Endothelial cell (in vitro differentiated cells): ENCODE results near the gene MCM3AP. TPM values are rescaled to one million over a fixed set of nuclear protein-coding genes. Genes with fewer than 3 reads are reported as not detected.

Source experiments
- DNase-seq: peaks from one replicate; pipeline ENCODE4 v3.0.0; 2021; ENCODE audit warnings: low spot score
- H3K27ac Mint-ChIP-seq: one replicate; pipeline ENCODE4 v1.8.0; 2021; ENCODE audit warnings: mixed read lengths, inconsistent platforms; ENCODE audit not compliant: unreplicated experiment
- H3K27me3 Mint-ChIP-seq: one replicate; pipeline ENCODE4 v1.8.0; 2021; ENCODE audit warnings: mild to moderate bottlenecking, moderate library complexity, mixed read lengths, inconsistent platforms; ENCODE audit not compliant: unreplicated experiment
- H3K36me3 Mint-ChIP-seq: one replicate; pipeline ENCODE4 v1.8.0; 2021; ENCODE audit warnings: mild to moderate bottlenecking, low read depth, mixed read lengths, inconsistent platforms; ENCODE audit not compliant: unreplicated experiment
- H3K4me1 Mint-ChIP-seq: one replicate; pipeline ENCODE4 v1.8.0; 2021; ENCODE audit warnings: mild to moderate bottlenecking, mixed read lengths, inconsistent platforms; ENCODE audit not compliant: unreplicated experiment
- H3K4me3 Mint-ChIP-seq: one replicate; pipeline ENCODE4 v1.8.0; 2021; ENCODE audit warnings: mild to moderate bottlenecking, mixed read lengths, inconsistent platforms; ENCODE audit not compliant: unreplicated experiment
- H3K9me3 Mint-ChIP-seq: one replicate; pipeline ENCODE4 v1.8.0; 2021; ENCODE audit warnings: mixed read lengths, inconsistent platforms; ENCODE audit not compliant: unreplicated experiment
- total RNA-seq: library from RNA; stranded (reverse); fragmentation: NEBNext Ultra II Directional; extraction: Animal tissue kit (Norgen Biotek cat#: 25700); gene quantifications from one replicate; pipeline ENCODE4 v1.2.1, GENCODE V29; 2021; ENCODE audit not compliant: unreplicated experiment
- TF ChIP-seq, protein P1 (sequence below): fragments of 200-600 bp; sonication (generic); IDR thresholded peaks from one replicate; pipeline ENCODE4 v1.5.0; 2021; ENCODE audit warnings: antibody characterized with exemption; ENCODE audit not compliant: unreplicated experiment

The MCM3AP gene
- total RNA-seq, 1 donor from 2014 or later = 92.1 TPM

DNA sequence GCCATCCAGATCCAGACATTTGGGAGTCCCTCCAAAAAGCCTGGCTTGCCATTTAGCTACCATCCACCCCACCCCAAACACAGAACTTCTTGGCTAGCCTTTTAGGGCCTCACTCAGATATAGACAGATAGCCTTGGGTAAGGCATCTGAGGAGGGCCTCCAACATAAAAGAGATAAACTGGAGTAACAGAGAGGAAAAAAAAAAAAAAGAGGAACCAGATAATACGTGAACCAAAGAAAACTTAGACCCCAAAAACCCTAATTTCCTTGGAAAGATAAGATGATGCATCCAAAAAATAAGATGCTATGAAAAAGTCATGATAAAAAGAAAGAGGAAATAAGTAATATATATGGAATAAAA, 37.0 kb downstream of the MCM3AP start:
- Mint-ChIP-seq H3K36me3 (peaks cover 53% of the 10 kb centered on the region), H3K27ac (no peak overlapping the region)

GRCh38 chr21:46247699-46248421, 37.6 kb downstream of the MCM3AP start:
- no peaks in the 10 kb centered on the region for H3K9me3 Mint-ChIP-seq
- no peak for DNase-seq
- TF ChIP-seq, protein P1, sequence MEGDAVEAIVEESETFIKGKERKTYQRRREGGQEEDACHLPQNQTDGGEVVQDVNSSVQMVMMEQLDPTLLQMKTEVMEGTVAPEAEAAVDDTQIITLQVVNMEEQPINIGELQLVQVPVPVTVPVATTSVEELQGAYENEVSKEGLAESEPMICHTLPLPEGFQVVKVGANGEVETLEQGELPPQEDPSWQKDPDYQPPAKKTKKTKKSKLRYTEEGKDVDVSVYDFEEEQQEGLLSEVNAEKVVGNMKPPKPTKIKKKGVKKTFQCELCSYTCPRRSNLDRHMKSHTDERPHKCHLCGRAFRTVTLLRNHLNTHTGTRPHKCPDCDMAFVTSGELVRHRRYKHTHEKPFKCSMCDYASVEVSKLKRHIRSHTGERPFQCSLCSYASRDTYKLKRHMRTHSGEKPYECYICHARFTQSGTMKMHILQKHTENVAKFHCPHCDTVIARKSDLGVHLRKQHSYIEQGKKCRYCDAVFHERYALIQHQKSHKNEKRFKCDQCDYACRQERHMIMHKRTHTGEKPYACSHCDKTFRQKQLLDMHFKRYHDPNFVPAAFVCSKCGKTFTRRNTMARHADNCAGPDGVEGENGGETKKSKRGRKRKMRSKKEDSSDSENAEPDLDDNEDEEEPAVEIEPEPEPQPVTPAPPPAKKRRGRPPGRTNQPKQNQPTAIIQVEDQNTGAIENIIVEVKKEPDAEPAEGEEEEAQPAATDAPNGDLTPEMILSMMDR = no peak
- no peak overlapping the region for H3K4me3 Mint-ChIP-seq
- H3K4me1 Mint-ChIP-seq = peaks cover 11% of the 10 kb centered on the region
- H3K27ac Mint-ChIP-seq = no peak overlapping the region
- peaks cover 4% of the 10 kb centered on the region for H3K27me3 Mint-ChIP-seq
- peaks cover 55% of the 10 kb centered on the region for H3K36me3 Mint-ChIP-seq

More for the DNA sequence above, 37.0 kb downstream of the MCM3AP start:
- DNase-seq = no peak
- no peaks in the 10 kb centered on the region for H3K9me3 Mint-ChIP-seq
- H3K27me3 Mint-ChIP-seq = peaks cover 4% of the 10 kb centered on the region
- TF ChIP-seq, protein P1 = no peak
- H3K4me1 Mint-ChIP-seq = peaks cover 11% of the 10 kb centered on the region
- no peak overlapping the region for H3K4me3 Mint-ChIP-seq

- TF ChIP-seq, protein P1 = no peak
- H3K9me3 Mint-ChIP-seq = no peaks in the 10 kb centered on the region
- H3K36me3 Mint-ChIP-seq = peaks cover 57% of the 10 kb centered on the region
- H3K4me3 Mint-ChIP-seq = peak overlapping the region; percentile 43
- H3K4me1 Mint-ChIP-seq = peaks cover 11% of the 10 kb centered on the region
- no peak overlapping the region for H3K27ac Mint-ChIP-seq
- H3K27me3 Mint-ChIP-seq = peaks cover 4% of the 10 kb centered on the region
- no peak for DNase-seq
These were observed 39.1 kb downstream of the MCM3AP start for GRCh38 chr21:46246345-46246744.

DNA sequence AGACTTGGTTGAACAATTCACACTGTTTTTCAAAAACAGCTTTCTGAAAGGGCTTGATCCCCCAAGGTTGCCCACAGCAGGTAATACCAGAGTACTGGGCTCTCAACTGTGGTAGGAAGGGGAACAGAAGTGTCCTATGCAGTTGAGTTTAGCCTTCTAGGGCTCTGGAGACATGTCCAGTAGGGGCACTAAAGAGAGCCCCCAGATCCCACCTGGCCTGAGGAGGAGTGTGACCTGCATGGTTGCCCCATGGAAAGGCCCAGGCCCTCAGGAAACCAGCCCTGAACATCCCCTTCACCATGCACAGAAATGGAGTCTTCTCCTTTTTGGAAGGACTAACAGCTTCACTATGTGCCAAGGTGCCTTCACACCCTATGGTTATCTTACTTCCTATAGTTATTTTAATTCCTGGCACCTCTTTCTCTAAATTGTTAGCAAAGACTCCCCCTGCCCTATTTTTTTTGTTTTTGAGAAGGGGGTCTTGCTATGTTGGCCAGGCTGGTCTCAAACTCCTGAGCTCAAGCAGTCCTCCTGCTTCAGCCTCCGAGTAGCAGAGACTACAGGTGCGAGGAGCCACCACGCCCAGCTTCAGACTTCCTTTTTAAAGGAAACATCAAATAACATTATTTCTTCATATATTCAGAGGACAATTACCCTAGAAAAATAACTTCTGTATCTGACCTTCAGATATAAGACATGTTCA, 40.0 kb downstream of the MCM3AP start:
- TF ChIP-seq, protein P1 = no peak
- peaks cover 48% of the 10 kb centered on the region for H3K36me3 Mint-ChIP-seq
- H3K4me3 Mint-ChIP-seq = no peak overlapping the region
- H3K9me3 Mint-ChIP-seq = no peaks in the 10 kb centered on the region
- peaks cover 7% of the 10 kb centered on the region for H3K4me1 Mint-ChIP-seq
- no peak overlapping the region for H3K27ac Mint-ChIP-seq
- peaks cover 4% of the 10 kb centered on the region for H3K27me3 Mint-ChIP-seq
- no peak for DNase-seq

- Mint-ChIP-seq H3K4me3 (no peak overlapping the region), H3K27ac (no peak overlapping the region), H3K36me3 (peaks cover 46% of the 10 kb centered on the region), H3K9me3 (no peaks in the 10 kb centered on the region), H3K4me1 (no peaks in the 10 kb centered on the region), H3K27me3 (peaks cover 4% of the 10 kb centered on the region)
- no peak for DNase-seq
- TF ChIP-seq, protein P1 = no peak
These were observed 40.8 kb downstream of the MCM3AP start for GRCh38 chr21:46244602-46245001.
